Panc1 (cell line): ENCODE data around the gene LHFPL2.

Experiments
- POLR2AphosphoS5 ChIP-seq: IDR thresholded peaks from 2 replicates; pipeline ENCODE4 v1.6.1; 2012; ENCODE audit warnings: mild to moderate bottlenecking, low read depth, low read length, moderate library complexity
- REST ChIP-seq, 2 experiments: IDR thresholded peaks; 2 replicates each; pipeline ENCODE4 v1.6.1; 2011 to 2012; ENCODE audit warnings: low read depth in 2 of 2, control low read depth in 1 of 2, low read length in 1 of 2, mild to moderate bottlenecking in 1 of 2, moderate library complexity in 1 of 2; ENCODE audit not compliant: insufficient read depth in 1 of 2
- TF ChIP-seq, protein P1 (sequence below): fragments of 450-650 bp; IDR thresholded peaks from 2 replicates; pipeline ENCODE4 v1.5.1; 2017; ENCODE audit warnings: mild to moderate bottlenecking

- TF ChIP-seq, protein P1, sequence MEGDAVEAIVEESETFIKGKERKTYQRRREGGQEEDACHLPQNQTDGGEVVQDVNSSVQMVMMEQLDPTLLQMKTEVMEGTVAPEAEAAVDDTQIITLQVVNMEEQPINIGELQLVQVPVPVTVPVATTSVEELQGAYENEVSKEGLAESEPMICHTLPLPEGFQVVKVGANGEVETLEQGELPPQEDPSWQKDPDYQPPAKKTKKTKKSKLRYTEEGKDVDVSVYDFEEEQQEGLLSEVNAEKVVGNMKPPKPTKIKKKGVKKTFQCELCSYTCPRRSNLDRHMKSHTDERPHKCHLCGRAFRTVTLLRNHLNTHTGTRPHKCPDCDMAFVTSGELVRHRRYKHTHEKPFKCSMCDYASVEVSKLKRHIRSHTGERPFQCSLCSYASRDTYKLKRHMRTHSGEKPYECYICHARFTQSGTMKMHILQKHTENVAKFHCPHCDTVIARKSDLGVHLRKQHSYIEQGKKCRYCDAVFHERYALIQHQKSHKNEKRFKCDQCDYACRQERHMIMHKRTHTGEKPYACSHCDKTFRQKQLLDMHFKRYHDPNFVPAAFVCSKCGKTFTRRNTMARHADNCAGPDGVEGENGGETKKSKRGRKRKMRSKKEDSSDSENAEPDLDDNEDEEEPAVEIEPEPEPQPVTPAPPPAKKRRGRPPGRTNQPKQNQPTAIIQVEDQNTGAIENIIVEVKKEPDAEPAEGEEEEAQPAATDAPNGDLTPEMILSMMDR: no peak
- TF ChIP-seq REST (IDR thresholded peaks at IDR 0.05; ENCODE audit: insufficient read depth in 1 of 2, low read depth in 2 of 2, low read length in 1 of 2): no peak
- no peak for TF ChIP-seq POLR2AphosphoS5
These were observed 3.8 kb downstream of the LHFPL2 start for GRCh38 chr5:78644741-78645300.
